IMR-90 (cell line): Measurements from ENCODE around the gene AMOTL2. TPM values are rescaled to one million over a fixed set of nuclear protein-coding genes. Genes with fewer than 3 reads are reported as not detected.
A peak's percentile ranks its signal among the peaks of the same experiment; 100 is the strongest.

Experiments
- ATAC-seq: fragments of 200-7000 bp; cut with Tn5 transposase; 2 replicates; pipeline ENCODE4 v1.9.1; 2020; ENCODE audit warnings: low read depth, mild to moderate bottlenecking, moderate library complexity
- BruUV-seq: library from RNA; stranded (reverse); fragments of 400-500 nt; replicated peaks from 2 replicates; lab custom pipeline; 2021; lab: Mats Ljungman, UMichigan
- CTCF ChIA-PET: fragments of 300-600 bp; formaldehyde crosslinking; extraction: SDS; loops from one replicate; lab custom pipeline; 2021; ENCODE audit warnings: antibody characterized with exemption; lab: Yijun Ruan, JAX
- POLR2A ChIA-PET: fragments of 300-600 bp; sonication (Branson Sonifier 250); formaldehyde crosslinking; loops from one replicate; lab custom pipeline; 2022; ENCODE audit warnings: antibody characterized with exemption; ENCODE audit not compliant: unreplicated experiment; lab: Charles Lee
- DNase-seq: peaks from one replicate; pipeline ENCODE4 v3.0.0; 2013
- H2AFZ ChIP-seq: replicated peaks from 2 replicates; pipeline ENCODE3; 2013; ENCODE audit warnings: low read length, mild to moderate bottlenecking; ENCODE audit not compliant: poor library complexity
- H2AK5ac ChIP-seq: 2 replicates; pipeline ENCODE4 v1.6.1; 2013; ENCODE audit warnings: low read depth, low read length, inconsistent platforms
- H2AK9ac ChIP-seq: replicated peaks from 2 replicates; pipeline ENCODE3; 2013; ENCODE audit warnings: mild to moderate bottlenecking, low read depth, low read length, moderate library complexity; ENCODE audit not compliant: poor library complexity
- H2BK120ac ChIP-seq: 2 replicates; pipeline ENCODE4 v1.6.1; 2013; ENCODE audit warnings: low read depth, low read length, inconsistent platforms
- H2BK15ac ChIP-seq: 3 replicates; pipeline ENCODE4 v1.6.1; 2013; ENCODE audit warnings: low read depth, low read length, inconsistent platforms
- H2BK20ac ChIP-seq: 2 replicates; pipeline ENCODE4 v1.6.1; 2013; ENCODE audit warnings: low read depth, mild to moderate bottlenecking, inconsistent platforms, low read length, moderate library complexity
- H2BK5ac ChIP-seq: 2 replicates; pipeline ENCODE4 v1.6.1; 2013; ENCODE audit warnings: mild to moderate bottlenecking, low read depth, low read length, inconsistent platforms; ENCODE audit not compliant: poor library complexity, severe bottlenecking
- H3K14ac ChIP-seq: replicated peaks from 2 replicates; pipeline ENCODE4 v1.6.1; 2013; ENCODE audit warnings: low read depth, low read length, inconsistent platforms
- H3K18ac ChIP-seq: 2 replicates; pipeline ENCODE4 v1.6.1; 2013; ENCODE audit warnings: low read depth, low read length, control low read depth
- H3K23ac ChIP-seq: 2 replicates; pipeline ENCODE4 v1.6.1; 2013; ENCODE audit warnings: low read depth, low read length, inconsistent platforms
- H3K27ac ChIP-seq: 2 replicates; pipeline ENCODE4 v1.5.1; 2013; ENCODE audit warnings: mild to moderate bottlenecking, control low read depth, low read length; ENCODE audit not compliant: insufficient read depth
- H3K27me3 ChIP-seq: 2 replicates; pipeline ENCODE4 v1.6.1; 2013; ENCODE audit warnings: low read length; ENCODE audit not compliant: control insufficient read depth, insufficient read depth
- H3K36me3 ChIP-seq: 2 replicates; pipeline ENCODE4 v1.6.1; 2013; ENCODE audit warnings: low read length, mixed read lengths; ENCODE audit not compliant: control insufficient read depth, insufficient read depth
- H3K4ac ChIP-seq: 2 replicates; pipeline ENCODE4 v1.6.1; 2013; ENCODE audit warnings: low read depth, low read length, inconsistent platforms
- H3K4me1 ChIP-seq: 2 replicates; pipeline ENCODE4 v1.6.1; 2013; ENCODE audit warnings: low read length, mixed read lengths; ENCODE audit not compliant: control insufficient read depth, insufficient read depth
- H3K4me2 ChIP-seq: 2 replicates; pipeline ENCODE4 v1.6.1; 2013; ENCODE audit warnings: low read depth, mild to moderate bottlenecking, control low read depth, low read length, moderate library complexity
- H3K4me3 ChIP-seq: 2 replicates; pipeline ENCODE4 v1.5.1; 2013; ENCODE audit warnings: low read depth, mild to moderate bottlenecking, control low read depth, low read length, moderate library complexity; ENCODE audit not compliant: insufficient read depth
- H3K56ac ChIP-seq: 2 replicates; pipeline ENCODE4 v1.6.1; 2013; ENCODE audit warnings: low read length, inconsistent platforms; ENCODE audit not compliant: insufficient read depth; ENCODE audit errors: extremely low read depth
- H3K79me1 ChIP-seq, 2 experiments: 2 replicates each; pipeline ENCODE4 v1.6.1; 2013; ENCODE audit warnings: low read length in 2 of 2, inconsistent platforms in 1 of 2, low read depth in 1 of 2
- H3K9ac ChIP-seq: 2 replicates; pipeline ENCODE4 v1.6.1; 2013; ENCODE audit warnings: low read depth, low read length, control low read depth
- H3K9me1 ChIP-seq: 2 replicates; pipeline ENCODE4 v1.6.1; 2013; ENCODE audit warnings: low read length, inconsistent platforms; ENCODE audit not compliant: insufficient read depth
- H3K9me3 ChIP-seq: 2 replicates; pipeline ENCODE4 v1.6.1; 2013; ENCODE audit warnings: low read length; ENCODE audit not compliant: control insufficient read depth, insufficient read depth
- H4K20me1 ChIP-seq: 2 replicates; pipeline ENCODE4 v1.6.1; 2013; ENCODE audit warnings: low read length, inconsistent platforms; ENCODE audit not compliant: insufficient read depth
- H4K5ac ChIP-seq: 2 replicates; pipeline ENCODE4 v1.6.1; 2013; ENCODE audit warnings: mild to moderate bottlenecking, low read depth, low read length, control low read depth
- H4K8ac ChIP-seq, 2 experiments: 2 replicates each; pipeline ENCODE4 v1.6.1; 2013; ENCODE audit warnings: low read depth in 2 of 2, low read length in 2 of 2, control low read depth in 1 of 2, inconsistent platforms in 1 of 2
- H4K91ac ChIP-seq: 2 replicates; pipeline ENCODE4 v1.6.1; 2013; ENCODE audit warnings: low read depth, low read length, inconsistent platforms; ENCODE audit not compliant: insufficient read depth
- CEBPB ChIP-seq: IDR thresholded peaks from 2 replicates; pipeline ENCODE4 v1.6.1; 2012; ENCODE audit warnings: low read depth, low read length, improper control_type of control experiment
- CHD1 ChIP-seq: IDR thresholded peaks from 2 replicates; pipeline ENCODE4 v1.6.1; 2012; ENCODE audit warnings: low read depth, low read length, improper control_type of control experiment
- CTCF ChIP-seq: conservative IDR thresholded peaks from 2 replicates; pipeline ENCODE4 v1.5.1; 2012; ENCODE audit warnings: mild to moderate bottlenecking, low read depth, low read length, improper control_type of control experiment
- ELK1 ChIP-seq: fragments of 150-350 bp; IDR thresholded peaks from 2 replicates; pipeline ENCODE4 v1.6.1; 2016; ENCODE audit warnings: low read depth, mild to moderate bottlenecking, low read length, moderate library complexity, borderline replicate concordance
- MAFK ChIP-seq: IDR thresholded peaks from 2 replicates; pipeline ENCODE4 v1.6.1; 2012; ENCODE audit warnings: low read depth, low read length, improper control_type of control experiment
- MAZ ChIP-seq: IDR thresholded peaks from 2 replicates; pipeline ENCODE4 v1.6.1; 2012; ENCODE audit warnings: low read depth, mild to moderate bottlenecking, low read length, improper control_type of control experiment, moderate library complexity, borderline replicate concordance
- MXI1 ChIP-seq: IDR thresholded peaks from 2 replicates; pipeline ENCODE4 v1.6.1; 2012; ENCODE audit warnings: low read depth, mild to moderate bottlenecking, low read length, moderate library complexity, borderline replicate concordance
- NFE2L2 ChIP-seq: fragments of 150-350 bp; IDR thresholded peaks from 2 replicates; pipeline ENCODE4 v1.6.1; 2016; ENCODE audit warnings: low read depth, mild to moderate bottlenecking, low read length
- POLR2A ChIP-seq: IDR thresholded peaks from 2 replicates; pipeline ENCODE4 v1.6.1; 2012; ENCODE audit warnings: mild to moderate bottlenecking, low read depth, low read length
- RCOR1 ChIP-seq: IDR thresholded peaks from 2 replicates; pipeline ENCODE4 v1.6.1; 2012; ENCODE audit warnings: mild to moderate bottlenecking, low read length, improper control_type of control experiment; ENCODE audit not compliant: insufficient replicate concordance
- RFX5 ChIP-seq: IDR thresholded peaks from 2 replicates; pipeline ENCODE4 v1.8.0; 2012; ENCODE audit warnings: low read depth, mild to moderate bottlenecking, low read length, moderate library complexity
- SMC3 ChIP-seq: fragments of 150-350 bp; IDR thresholded peaks from 2 replicates; pipeline ENCODE4 v1.6.1; 2016; ENCODE audit warnings: low read depth, mild to moderate bottlenecking, antibody characterized with exemption, low read length, moderate library complexity
- USF2 ChIP-seq: fragments of 150-350 bp; IDR thresholded peaks from 2 replicates; pipeline ENCODE4 v1.6.1; 2017; ENCODE audit warnings: mild to moderate bottlenecking, antibody characterized with exemption, low read length, low read depth
- WGBS, 2 experiments: methylation state at CpG; one replicate each; pipeline versions ENCODE4 v1.1.5 to v1.1.7; 2013; ENCODE audit warnings: missing lambda C conversion rate in 2 of 2; ENCODE audit not compliant: insufficient read length in 1 of 2; ENCODE audit errors: extremely low coverage in 2 of 2; 5-methylcytosine and 5-hydroxymethylcytosine counted together
- dilution Hi-C: fragments of 300-500 bp; cut with HindIII; formaldehyde crosslinking; loops from one replicate; pipeline ENCODE4 v1.14.3; 2018; ENCODE audit warnings: low sequenced_read_pairs; ENCODE audit not compliant: unreplicated experiment
- in situ Hi-C: fragments of 300-500 bp; cut with MboI; formaldehyde crosslinking; loops from 3 replicates; pipeline ENCODE4 v1.14.3; 2019; ENCODE audit warnings: low sequenced_read_pairs, inconsistent platforms, mixed read lengths
- intact Hi-C: fragments of 100-400 bp; cut with micrococcal nuclease; formaldehyde crosslinking; loops from 2 replicates; pipeline ENCODE4 v1.10.0; 2022
- polyA plus RNA-seq, 3 experiments: library from polyadenylated mRNA; depleted of rRNA; stranded (reverse); fragments of >200 nt; gene quantifications; 2 replicates each; pipeline ENCODE4 v1.2.3, GENCODE V29; 2012; ENCODE audit warnings: low replicate concordance in 1 of 3
- total RNA-seq: library from RNA; depleted of rRNA; stranded (reverse); fragments of >200 nt; gene quantifications from 2 replicates; pipeline ENCODE4 v1.2.3, GENCODE V29; 2012

The AMOTL2 gene
- total and polyA plus RNA-seq, 2 of the 4 experiments (the other 2 are of a cell fraction): 162 to 176 TPM

- peak overlapping the region; percentile 99; the same call in 1 of the 2 replicates for H3K14ac ChIP-seq
- peaks cover 15% of the 10 kb centered on the region for H3K4me1 ChIP-seq
- peak overlapping the region; percentile 45 for H2AFZ ChIP-seq
- H3K4ac ChIP-seq: peak overlapping the region; percentile 100
- peaks cover 16% of the 10 kb centered on the region for H3K36me3 ChIP-seq
- in situ Hi-C loops: no loop called here
- H3K27me3 ChIP-seq: no peaks in the 10 kb centered on the region
- CTCF ChIA-PET: interaction anchor here (0.8 kb wide), 1 partner anchor 98 kb away, joined by 4 read pairs; no protein-coding TSS in a partner anchor
- no TSS peak for BruUV-seq
- H3K79me1 ChIP-seq: peaks cover 6 to 15% of the 10 kb centered on the region in 2 experiments; a peak in 3 of 4 replicates
- H3K9me3 ChIP-seq: 0 out of 2 replicates have a peak, but pooled peaks cover 3% of the 10 kb centered on the region
- peaks cover 3% of the 10 kb centered on the region; the same call in 1 of the 2 replicates for H3K9me1 ChIP-seq
- no peak for DNase-seq
- no peak overlapping the region for H3K9ac ChIP-seq
- dilution Hi-C loops: no loop called here
- H4K91ac ChIP-seq: peak overlapping the region; percentile 99
- peak overlapping the region; percentile 98 for H2BK20ac ChIP-seq
- peak overlapping the region in 1 of 2 experiments; percentile 97; a peak in 1 of 4 replicates for H4K8ac ChIP-seq
- H2AK5ac ChIP-seq: peak overlapping the region; percentile 66
- H3K4me3 ChIP-seq: no peak overlapping the region
- no peak overlapping the region for H2BK5ac ChIP-seq
- H4K20me1 ChIP-seq: peaks cover 31% of the 10 kb centered on the region
- H3K18ac ChIP-seq: no peak overlapping the region
- POLR2A ChIA-PET: interaction anchor here (1.0 kb wide), 1 partner anchor 100 kb away, joined by 3 read pairs; no protein-coding TSS in a partner anchor
- WGBS, 2 experiments: 80% methylated on average over 1 of the region's 8 CpGs; no CpG with 5 or more reads in 1 of the 2 experiments
- no peak overlapping the region for H3K4me2 ChIP-seq
- H4K5ac ChIP-seq: no peak overlapping the region
- H2BK120ac ChIP-seq: peak overlapping the region; percentile 100; the same call in 1 of the 2 replicates
- H3K56ac ChIP-seq: no peak overlapping the region
- peak overlapping the region; percentile 100 for H3K23ac ChIP-seq
- peak overlapping the region; percentile 100; the same call in 2 of the 3 replicates for H2BK15ac ChIP-seq
- ATAC-seq: no peak
- H3K27ac ChIP-seq: no peak overlapping the region
- intact Hi-C loops: no loop called here
- H2AK9ac ChIP-seq: peak overlapping the region; percentile 20
- TF ChIP-seq MAZ: no peak
- TF ChIP-seq MXI1: no peak
- TF ChIP-seq MAFK: no peak
- no peak for TF ChIP-seq CEBPB
- TF ChIP-seq RFX5: no peak
- no peak for TF ChIP-seq SMC3
- no peak for TF ChIP-seq USF2
- no peak for TF ChIP-seq ELK1
- no peak for TF ChIP-seq NFE2L2
- no peak for TF ChIP-seq CTCF
- no peak for TF ChIP-seq POLR2A
- no peak for TF ChIP-seq CHD1
- no peak for TF ChIP-seq RCOR1
Observed at GRCh38 chr3:134375582-134376384, 1.5 kb upstream of the AMOTL2 start.
